ENCODE results near the gene ANKS1B. TPM values are rescaled to one million over a fixed set of nuclear protein-coding genes. Genes with fewer than 3 reads are reported as not detected.

ANKS1B gene
- total and polyA plus RNA-seq, 2 experiments from 2014 or later: 1.8 to 1.9 TPM

GRCh38 chr12:99309812-99310211, 674.9 kb downstream of the ANKS1B start:
- Histone ChIP-seq H3K36me3 (no peaks in the 10 kb centered on the region), H3K4me3 (no peak overlapping the region), H3K4me1 (ENCODE audit: low read depth) (no peaks in the 10 kb centered on the region), H3K9me3 (ENCODE audit: low read depth) (no peaks in the 10 kb centered on the region), H3K27ac (no peak overlapping the region), H3K27me3 (no peaks in the 10 kb centered on the region)
- DNase-seq (ENCODE audit: low read depth in 1 of 2, low spot score in 1 of 2): no peak
- no peak for TF ChIP-seq CTCF (IDR thresholded peaks at IDR 0.05; ENCODE audit: low read depth, low read length)

GRCh38 chr12:99302874-99303273, 681.9 kb downstream of the ANKS1B start:
- Histone ChIP-seq H3K4me3 (no peak overlapping the region), H3K36me3 (no peaks in the 10 kb centered on the region), H3K4me1 (ENCODE audit: low read depth) (no peaks in the 10 kb centered on the region), H3K9me3 (ENCODE audit: low read depth) (no peaks in the 10 kb centered on the region), H3K27ac (no peak overlapping the region), H3K27me3 (no peaks in the 10 kb centered on the region)
- DNase-seq (ENCODE audit: low read depth in 1 of 2, low spot score in 1 of 2): no peak
- TF ChIP-seq CTCF (IDR thresholded peaks at IDR 0.05; ENCODE audit: low read depth, low read length): no peak

GRCh38 chr12:99287136-99287535, 697.6 kb downstream of the ANKS1B start:
- H3K4me1 ChIP-seq (ENCODE audit: low read depth): no peaks in the 10 kb centered on the region
- H3K9me3 ChIP-seq (ENCODE audit: low read depth): no peaks in the 10 kb centered on the region
- H3K36me3 ChIP-seq: no peaks in the 10 kb centered on the region
- H3K27me3 ChIP-seq: no peaks in the 10 kb centered on the region
- TF ChIP-seq CTCF (IDR thresholded peaks at IDR 0.05; ENCODE audit: low read depth, low read length): no peak
- H3K4me3 ChIP-seq: no peak overlapping the region
- no peak for DNase-seq (ENCODE audit: low read depth in 1 of 2, low spot score in 1 of 2)
- H3K27ac ChIP-seq: no peak overlapping the region

GRCh38 chr12:99284161-99284560, 700.6 kb downstream of the ANKS1B start:
- H3K4me1 ChIP-seq (ENCODE audit: low read depth): no peaks in the 10 kb centered on the region
- no peak for DNase-seq (ENCODE audit: low read depth in 1 of 2, low spot score in 1 of 2)
- no peak for TF ChIP-seq CTCF (IDR thresholded peaks at IDR 0.05; ENCODE audit: low read depth, low read length)
- no peaks in the 10 kb centered on the region for H3K9me3 ChIP-seq (ENCODE audit: low read depth)
- H3K27me3 ChIP-seq: no peaks in the 10 kb centered on the region
- no peaks in the 10 kb centered on the region for H3K36me3 ChIP-seq
- no peak overlapping the region for H3K4me3 ChIP-seq
- no peak overlapping the region for H3K27ac ChIP-seq

- Histone ChIP-seq H3K9me3 (ENCODE audit: low read depth) (no peaks in the 10 kb centered on the region), H3K27me3 (no peaks in the 10 kb centered on the region), H3K4me3 (no peak overlapping the region), H3K36me3 (no peaks in the 10 kb centered on the region), H3K27ac (no peak overlapping the region), H3K4me1 (ENCODE audit: low read depth) (no peaks in the 10 kb centered on the region)
- no peak for DNase-seq (ENCODE audit: low read depth in 1 of 2, low spot score in 1 of 2)
- TF ChIP-seq CTCF (IDR thresholded peaks at IDR 0.05; ENCODE audit: low read depth, low read length): no peak
Measured at GRCh38 chr12:99282624-99283023, 702.1 kb downstream of the ANKS1B start.

GRCh38 chr12:99282086-99282485, 702.6 kb downstream of the ANKS1B start:
- no peak overlapping the region for H3K27ac ChIP-seq
- no peak for TF ChIP-seq CTCF (IDR thresholded peaks at IDR 0.05; ENCODE audit: low read depth, low read length)

More at GRCh38 chr12:99282086-99282485, 702.6 kb downstream of the ANKS1B start:
- Histone ChIP-seq H3K36me3 (no peaks in the 10 kb centered on the region), H3K4me3 (no peak overlapping the region), H3K27me3 (no peaks in the 10 kb centered on the region), H3K4me1 (ENCODE audit: low read depth) (no peaks in the 10 kb centered on the region), H3K9me3 (ENCODE audit: low read depth) (no peaks in the 10 kb centered on the region)
- no peak for DNase-seq (ENCODE audit: low read depth in 1 of 2, low spot score in 1 of 2)
